ENCODE results near the gene PEAK1.

Gene PEAK1

GRCh38 chr15:77419836-77420609 lies at the start of gene PEAK1:
Gene PEAK1 (minus strand): TSS chr15:77420104. CDS start chr15:77181926, 238,178 bp downstream.
- DNase-seq = peak; percentile 100

GRCh38 chr15:77468896-77469295 lies 49.0 kb upstream of the PEAK1 start:
- no peak for DNase-seq

GRCh38 chr15:77466521-77466920 lies 46.6 kb upstream of the PEAK1 start:
- no peak for DNase-seq

- DNase-seq = no peak
These were observed 44.4 kb upstream of the PEAK1 start for GRCh38 chr15:77464129-77464865.

- DNase-seq = no peak
These were observed 41.6 kb upstream of the PEAK1 start for GRCh38 chr15:77461486-77461885.

GRCh38 chr15:77459031-77459430 lies 39.1 kb upstream of the PEAK1 start:
- DNase-seq = no peak

- no peak for DNase-seq
These were observed 38.0 kb upstream of the PEAK1 start for GRCh38 chr15:77457905-77458265.

- no peak for DNase-seq
These were observed 37.4 kb upstream of the PEAK1 start for GRCh38 chr15:77457191-77457904.

- no peak for DNase-seq
These were observed 36.8 kb upstream of the PEAK1 start for GRCh38 chr15:77456746-77457145.

GRCh38 chr15:77455696-77456321 lies 35.9 kb upstream of the PEAK1 start:
- no peak for DNase-seq

- no peak for DNase-seq
These were observed 35.0 kb upstream of the PEAK1 start for GRCh38 chr15:77454951-77455350.

- DNase-seq = no peak
These were observed 34.4 kb upstream of the PEAK1 start for GRCh38 chr15:77454265-77454664.

- DNase-seq = no peak
These were observed 27.0 kb upstream of the PEAK1 start for GRCh38 chr15:77446840-77447390.

GRCh38 chr15:77440378-77440999 lies 20.6 kb upstream of the PEAK1 start:
- DNase-seq = no peak

- DNase-seq = no peak
These were observed 17.4 kb upstream of the PEAK1 start for GRCh38 chr15:77437264-77437663.

- no peak for DNase-seq
These were observed 16.9 kb upstream of the PEAK1 start for GRCh38 chr15:77436822-77437221.

GRCh38 chr15:77430652-77431051 lies 10.7 kb upstream of the PEAK1 start:
- DNase-seq = no peak

GRCh38 chr15:77430213-77430612 lies 10.3 kb upstream of the PEAK1 start:
- no peak for DNase-seq

- no peak for DNase-seq
These were observed 7.0 kb upstream of the PEAK1 start for GRCh38 chr15:77426871-77427270.

GRCh38 chr15:77426377-77426776 lies 6.5 kb upstream of the PEAK1 start:
- DNase-seq = no peak

GRCh38 chr15:77425104-77425503 lies 5.2 kb upstream of the PEAK1 start:
- DNase-seq = no peak

- DNase-seq = no peak
These were observed 1.4 kb upstream of the PEAK1 start for GRCh38 chr15:77421370-77421700.
